GM12864 (cell line): Measurements from ENCODE around the gene MAP4K5.

Experiments
- DNase-seq: peaks from one replicate; pipeline ENCODE4 v3.0.0-alpha.2; 2011; ENCODE audit warnings: low read depth
- H3K4me3 ChIP-seq: 2 replicates; pipeline ENCODE4 v1.5.1; 2011; ENCODE audit warnings: mild to moderate bottlenecking, low read depth, low read length, control low read depth
- TF ChIP-seq, protein P1 (sequence below): IDR thresholded peaks from 2 replicates; pipeline ENCODE4 v1.5.1; 2011; ENCODE audit warnings: low read depth, mild to moderate bottlenecking, moderate library complexity, low read length, control low read depth, inconsistent platforms; ENCODE audit errors: missing control alignments

MAP4K5 gene

GRCh38 chr14:50403419-50403818 lies 128.9 kb downstream of the MAP4K5 start:
- DNase-seq: no peak
- TF ChIP-seq, protein P1, sequence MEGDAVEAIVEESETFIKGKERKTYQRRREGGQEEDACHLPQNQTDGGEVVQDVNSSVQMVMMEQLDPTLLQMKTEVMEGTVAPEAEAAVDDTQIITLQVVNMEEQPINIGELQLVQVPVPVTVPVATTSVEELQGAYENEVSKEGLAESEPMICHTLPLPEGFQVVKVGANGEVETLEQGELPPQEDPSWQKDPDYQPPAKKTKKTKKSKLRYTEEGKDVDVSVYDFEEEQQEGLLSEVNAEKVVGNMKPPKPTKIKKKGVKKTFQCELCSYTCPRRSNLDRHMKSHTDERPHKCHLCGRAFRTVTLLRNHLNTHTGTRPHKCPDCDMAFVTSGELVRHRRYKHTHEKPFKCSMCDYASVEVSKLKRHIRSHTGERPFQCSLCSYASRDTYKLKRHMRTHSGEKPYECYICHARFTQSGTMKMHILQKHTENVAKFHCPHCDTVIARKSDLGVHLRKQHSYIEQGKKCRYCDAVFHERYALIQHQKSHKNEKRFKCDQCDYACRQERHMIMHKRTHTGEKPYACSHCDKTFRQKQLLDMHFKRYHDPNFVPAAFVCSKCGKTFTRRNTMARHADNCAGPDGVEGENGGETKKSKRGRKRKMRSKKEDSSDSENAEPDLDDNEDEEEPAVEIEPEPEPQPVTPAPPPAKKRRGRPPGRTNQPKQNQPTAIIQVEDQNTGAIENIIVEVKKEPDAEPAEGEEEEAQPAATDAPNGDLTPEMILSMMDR: no peak
- no peak overlapping the region for H3K4me3 ChIP-seq

DNA sequence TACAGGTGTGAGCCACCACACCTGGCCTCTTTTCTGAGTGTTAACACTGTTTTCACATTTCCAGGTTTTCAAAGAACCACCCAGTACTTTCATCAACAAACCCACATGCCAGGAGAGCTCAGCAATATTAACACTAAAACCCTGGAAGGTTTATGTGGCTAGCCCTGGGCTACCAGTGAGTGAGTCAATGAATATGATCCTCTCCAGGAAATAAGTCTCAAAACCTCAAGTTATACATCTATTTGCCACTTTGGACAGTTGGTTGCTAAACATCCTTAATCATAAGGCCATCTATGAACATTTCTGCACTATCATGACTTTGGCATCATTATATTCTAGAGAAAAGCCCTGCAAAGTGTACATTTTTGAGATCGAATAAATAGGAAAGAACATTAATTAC lies 129.4 kb downstream of the MAP4K5 start:
- no peak for DNase-seq
- H3K4me3 ChIP-seq: no peak overlapping the region
- TF ChIP-seq, protein P1: no peak

DNA sequence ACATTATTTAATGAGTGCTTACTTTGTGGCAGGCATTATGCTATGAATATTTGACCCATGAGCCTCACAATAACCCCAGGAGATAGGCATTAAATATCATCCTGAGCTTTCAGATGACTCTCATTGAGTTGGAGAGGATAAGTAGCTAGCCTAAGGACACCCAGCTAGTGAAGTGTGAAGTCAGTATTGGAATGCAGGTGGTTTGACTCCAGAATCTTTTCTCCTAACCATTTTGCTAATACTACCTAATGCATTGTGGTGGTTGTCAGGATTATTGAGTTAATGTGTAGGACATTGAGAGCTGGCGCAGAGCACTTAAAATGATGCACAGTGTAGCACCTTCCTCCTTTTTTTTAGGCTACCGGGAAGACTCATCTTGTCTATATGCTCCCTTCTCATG lies 131.9 kb downstream of the MAP4K5 start:
- no peak for DNase-seq
- H3K4me3 ChIP-seq: no peak overlapping the region

DNA sequence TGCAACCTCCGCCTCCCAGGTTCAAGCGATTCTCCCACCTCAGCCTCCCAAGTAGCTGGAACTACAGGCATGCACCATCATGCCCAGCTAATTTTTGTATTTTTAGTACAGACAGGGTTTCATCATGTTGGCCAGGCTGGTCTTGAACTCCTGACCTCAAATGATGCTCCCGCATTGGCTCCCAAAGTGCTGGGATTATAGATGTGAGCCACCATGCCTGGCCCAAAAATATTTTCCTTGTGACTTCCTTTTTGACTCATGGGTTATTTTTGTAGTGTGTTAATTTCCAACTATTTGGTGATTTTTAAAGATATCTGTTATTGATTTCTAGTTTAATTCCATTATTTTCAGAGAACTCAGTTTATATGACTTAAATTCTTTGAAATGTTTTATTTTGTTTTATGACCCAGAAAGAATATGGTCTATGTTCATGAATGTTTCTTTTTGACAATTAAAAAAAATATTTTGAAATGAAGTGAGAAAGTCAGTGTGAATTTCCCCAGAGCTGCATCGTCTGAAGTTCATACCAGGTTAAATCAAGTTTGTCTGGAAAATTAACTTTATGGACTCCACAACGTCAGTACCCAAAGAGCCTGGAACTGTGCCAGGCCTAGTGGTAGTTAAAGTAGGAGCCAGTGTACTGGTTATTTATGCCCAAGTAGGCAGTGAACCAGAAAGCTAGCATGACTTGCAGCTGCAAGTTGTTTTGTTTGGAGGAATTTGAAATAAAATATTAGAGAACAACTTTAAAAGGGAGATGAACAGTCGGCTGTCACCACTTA lies 132.9 kb downstream of the MAP4K5 start:
- TF ChIP-seq, protein P1: no peak
- no peak overlapping the region for H3K4me3 ChIP-seq
- no peak for DNase-seq

More for the DNA sequence above, 131.9 kb downstream of the MAP4K5 start:
- TF ChIP-seq, protein P1: no peak

- H3K4me3 ChIP-seq: no peak overlapping the region
- no peak for DNase-seq
- TF ChIP-seq, protein P1: no peak
Measured at GRCh38 chr14:50398189-50398580, 134.2 kb downstream of the MAP4K5 start.

GRCh38 chr14:50397390-50398188 lies 134.8 kb downstream of the MAP4K5 start:
- peak overlapping the region; percentile 60 for H3K4me3 ChIP-seq
- DNase-seq: no peak
- TF ChIP-seq, protein P1: no peak
